Measurements from ENCODE around the gene TUT4.
"Not testable (repeated sequence)": the region's sequence is repeated elsewhere in the genome, so short reads cannot be mapped to it uniquely, and the experiment has no call there.

TUT4 gene

DNA sequence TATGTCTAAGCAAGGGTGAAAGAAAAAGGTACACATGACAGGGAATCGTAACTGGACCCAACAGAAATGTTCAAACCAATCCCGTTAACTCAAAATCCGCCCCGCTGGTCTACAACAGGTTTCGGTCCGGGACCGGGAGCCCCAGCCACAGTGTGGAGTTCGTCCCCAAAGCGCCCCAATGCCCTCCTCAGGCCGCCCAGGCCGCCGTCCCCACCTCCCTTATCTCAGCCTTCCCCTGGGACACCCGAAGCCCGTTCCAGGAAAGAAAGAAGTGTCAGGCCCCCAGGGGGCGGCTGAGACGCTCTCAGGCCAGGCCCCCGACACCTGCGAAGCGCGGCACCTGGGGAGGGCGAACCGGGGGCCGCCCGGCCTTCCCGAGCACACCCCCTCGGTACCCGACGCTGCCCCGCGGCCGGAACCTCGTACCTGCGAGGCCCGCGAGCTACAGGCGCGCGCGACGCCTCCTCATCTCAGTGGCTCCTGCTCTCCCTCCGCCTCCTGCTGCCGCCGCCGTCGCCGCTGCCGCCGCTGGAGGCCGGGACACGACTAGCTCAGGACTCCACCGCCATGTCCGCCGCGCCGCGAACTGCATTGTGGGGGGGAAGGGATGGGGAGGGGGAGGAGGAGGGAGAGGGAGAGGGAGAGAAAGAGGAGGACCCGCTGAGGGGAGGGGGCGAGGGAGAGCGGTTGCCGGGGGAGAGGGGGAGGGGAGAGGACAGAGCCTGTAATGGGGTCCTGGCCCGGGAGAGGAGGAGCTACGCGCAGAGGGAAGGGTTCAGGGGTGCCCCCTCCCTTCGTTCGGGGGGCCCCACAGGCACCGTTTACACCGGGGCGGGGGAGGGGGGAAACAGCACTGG lies at the start of gene TUT4:
Gene TUT4 (minus strand): TSS at position 588 of the 857 bp plus-strand sequence. CDS start 26,812 bp downstream, outside the sequence.
- peak; percentile 81 for DNase-seq

DNA sequence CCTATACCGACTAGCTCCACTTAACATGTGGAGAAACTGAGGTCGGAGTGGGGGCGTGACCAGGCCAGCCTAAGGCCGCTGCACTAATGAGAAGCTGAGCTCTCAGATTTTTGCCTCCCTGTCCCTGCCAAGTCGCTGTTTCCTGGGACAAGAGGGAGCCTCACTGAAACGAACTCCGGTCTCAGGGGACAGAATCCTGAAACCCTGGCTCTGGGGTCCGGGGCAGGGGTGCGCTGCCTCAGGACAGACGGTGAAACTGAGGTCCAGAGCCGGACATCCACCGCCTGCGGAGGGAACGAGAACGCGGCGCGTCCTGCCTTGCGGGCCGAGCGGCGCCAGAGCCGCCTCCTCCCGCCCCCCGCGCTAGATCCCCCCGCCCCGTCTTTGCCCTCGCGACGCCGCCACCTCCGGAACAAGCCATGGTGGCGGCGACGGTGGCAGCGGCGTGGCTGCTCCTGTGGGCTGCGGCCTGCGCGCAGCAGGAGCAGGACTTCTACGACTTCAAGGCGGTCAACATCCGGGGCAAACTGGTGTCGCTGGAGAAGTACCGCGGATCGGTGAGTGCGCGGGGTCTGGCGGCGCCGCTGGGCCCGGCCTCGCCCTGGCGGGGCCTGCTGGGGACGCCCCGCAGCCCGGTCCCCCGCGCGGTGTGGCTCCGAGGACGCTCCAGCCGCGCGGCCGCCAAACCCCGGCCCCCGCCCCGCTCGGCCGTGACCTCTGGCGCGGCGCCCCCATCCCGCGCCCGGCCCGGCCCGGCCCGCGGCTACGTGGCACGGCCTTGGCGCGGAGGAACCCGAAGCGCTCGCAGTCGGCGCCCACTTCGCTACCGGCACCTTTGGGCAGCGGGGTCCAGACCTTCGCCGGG lies 49.3 kb upstream of the TUT4 start, which contains the start of gene GPX7:
Gene GPX7 (plus strand): TSS at position 381 of the 865 bp plus-strand sequence. CDS start 39 bp downstream, at position 420.
- DNase-seq, result peak; percentile 69

DNA sequence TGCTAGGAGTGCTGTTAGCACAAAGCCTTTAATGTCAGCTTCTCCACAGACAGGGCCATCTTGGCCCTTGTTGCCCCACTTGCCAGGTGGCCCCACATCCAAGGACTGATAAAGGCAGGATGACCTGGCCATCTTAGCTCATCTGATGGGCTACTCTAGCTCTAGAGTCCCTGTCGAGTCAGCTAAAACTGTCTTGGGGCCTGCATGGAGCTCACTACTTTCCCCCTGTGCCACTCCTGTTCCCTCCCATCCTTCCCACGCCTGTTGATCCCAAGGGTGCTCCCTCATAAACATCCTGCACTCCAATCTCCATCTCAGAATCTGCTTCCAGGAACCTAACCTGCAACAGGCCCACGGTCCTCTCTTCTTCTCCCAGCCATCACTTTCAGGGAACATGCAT lies 48.6 kb upstream of the TUT4 start:
- no peak for DNase-seq

- no peak for DNase-seq
Measured at GRCh38 chr1:52600533-52601179, 47.8 kb upstream of the TUT4 start.

DNA sequence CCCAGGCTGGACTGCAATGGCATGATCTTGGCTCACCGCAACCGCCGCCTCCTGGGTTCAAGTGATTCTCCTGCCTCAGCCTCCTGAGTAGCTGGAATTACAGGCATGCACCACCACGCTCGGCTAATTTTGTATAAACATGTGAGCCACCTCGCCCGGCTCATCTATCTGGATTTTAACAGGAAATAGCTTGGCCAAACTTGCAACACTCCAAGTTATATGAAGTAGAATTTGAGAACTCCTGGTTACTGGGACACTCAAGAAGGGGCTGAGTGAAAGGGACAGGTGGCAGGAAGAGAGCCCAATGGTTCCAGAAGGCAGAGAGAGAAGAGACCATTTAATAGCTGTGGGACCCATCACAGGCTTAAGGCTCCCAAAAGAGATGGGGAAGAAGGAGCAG lies 46.3 kb upstream of the TUT4 start:
- DNase-seq, result no peak

GRCh38 chr1:52598729-52599128 lies 45.8 kb upstream of the TUT4 start:
- no peak for DNase-seq

GRCh38 chr1:52597912-52598311 lies 45.0 kb upstream of the TUT4 start:
- DNase-seq, result no peak

DNA sequence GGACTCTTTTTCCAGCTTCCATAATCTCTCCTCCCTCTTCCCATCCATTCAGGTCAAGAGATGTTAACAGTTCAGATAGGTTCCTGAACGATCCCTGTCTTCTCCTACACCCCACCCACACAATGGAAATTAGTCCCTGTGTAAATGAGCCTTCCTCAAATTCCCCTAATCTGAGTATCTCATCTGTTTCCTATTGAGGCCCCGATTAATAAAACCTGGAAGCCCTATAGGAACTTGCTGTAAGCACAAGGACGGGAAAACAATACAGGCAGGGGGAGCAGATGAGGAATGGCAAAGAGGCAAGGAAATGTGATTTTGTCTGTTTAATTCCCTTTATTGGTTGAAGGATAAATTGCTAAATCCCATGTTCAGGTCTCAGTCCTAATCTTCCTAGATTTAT lies 42.2 kb upstream of the TUT4 start:
- DNase-seq, result no peak

DNA sequence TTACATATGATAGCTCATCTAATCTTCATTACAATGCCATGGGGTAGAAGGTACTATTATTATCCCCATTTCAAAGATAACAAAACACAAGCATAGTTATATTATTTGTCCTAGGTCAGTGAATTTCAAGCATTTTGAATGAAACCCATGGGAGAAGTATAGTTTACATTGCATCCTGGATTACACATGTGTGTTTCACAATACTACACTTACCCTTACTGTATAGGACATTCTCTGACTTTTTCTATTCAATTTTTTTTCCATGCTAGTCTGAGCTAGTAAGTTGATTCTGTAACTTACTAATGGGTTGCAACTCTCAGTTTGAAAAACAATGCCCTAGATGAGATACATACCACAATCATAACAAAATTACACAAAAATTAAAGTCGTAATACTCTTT lies 40.6 kb upstream of the TUT4 start:
- DNase-seq, result no peak

DNA sequence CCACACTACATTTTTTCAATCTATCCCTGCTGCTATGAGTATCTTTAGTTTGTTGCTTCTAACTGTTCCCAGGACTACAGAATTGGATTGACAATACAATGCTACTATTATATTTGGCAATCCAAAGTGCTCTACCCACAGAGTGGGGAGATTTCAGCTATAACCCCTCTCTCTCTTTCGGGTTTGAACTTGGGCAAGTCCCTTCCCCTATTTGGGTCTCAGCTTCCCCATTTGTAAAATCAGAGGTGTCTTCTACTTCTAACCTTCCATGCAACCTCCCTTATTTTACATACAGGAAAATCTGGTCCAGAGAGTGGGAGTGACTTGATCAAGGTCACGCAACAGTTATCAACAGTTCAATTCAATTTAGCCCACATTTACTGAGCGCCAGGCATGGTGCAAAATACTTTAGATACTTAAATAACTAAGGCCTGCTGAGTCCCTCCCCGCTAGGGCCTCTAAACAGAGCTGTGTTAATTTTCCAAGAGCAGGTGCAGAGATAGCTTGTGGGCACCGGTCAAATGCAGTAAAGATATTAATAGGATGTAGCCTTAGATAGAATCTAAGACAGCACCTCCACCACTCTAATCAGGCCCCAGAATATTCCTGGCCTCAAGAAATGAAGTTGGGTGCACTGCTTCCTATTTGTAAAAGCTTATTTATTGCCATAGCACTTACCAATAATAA lies 39.9 kb upstream of the TUT4 start:
- DNase-seq, result no peak

- DNase-seq, result no peak
Measured at GRCh38 chr1:52590266-52590665, 37.4 kb upstream of the TUT4 start.

DNA sequence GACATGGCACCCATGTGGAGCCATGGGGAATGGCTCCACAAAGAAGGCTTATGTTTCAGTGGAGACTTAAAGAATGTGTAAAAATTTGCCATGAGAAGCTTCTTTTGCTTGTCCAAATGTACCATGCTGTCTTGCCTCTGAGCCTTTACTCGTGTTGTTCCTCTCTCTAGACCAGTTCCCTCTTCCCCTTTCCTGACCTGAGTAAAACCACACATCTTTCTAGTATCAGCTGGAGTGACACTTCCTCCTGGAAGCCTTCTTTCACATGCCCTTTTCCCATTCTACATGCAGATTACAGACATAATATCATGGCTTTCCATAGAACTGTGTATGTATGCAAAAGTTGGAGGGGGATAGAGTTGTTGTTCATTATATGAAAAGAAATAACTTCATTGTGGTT lies 35.6 kb upstream of the TUT4 start:
- DNase-seq, result no peak

DNA sequence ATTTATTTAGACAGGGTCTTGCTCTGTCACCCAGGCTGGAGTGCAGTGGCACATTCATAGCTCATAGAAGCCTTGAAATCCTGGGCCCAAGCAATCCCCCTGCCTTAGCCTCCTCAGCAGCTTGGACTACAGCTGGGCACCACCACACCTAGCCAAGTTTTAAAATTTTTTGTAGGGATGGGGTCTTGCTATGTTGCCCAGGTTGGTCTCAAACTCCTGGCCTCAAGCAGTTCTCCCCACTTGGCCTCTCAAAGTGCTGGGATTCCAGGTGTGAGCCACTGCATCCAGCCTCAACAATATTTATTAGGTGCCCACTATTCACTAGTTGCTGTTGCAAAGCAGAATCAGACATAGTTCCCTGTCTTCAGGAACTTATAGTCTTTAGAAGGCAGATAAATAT lies 35.1 kb upstream of the TUT4 start:
- DNase-seq, result no peak

- no peak for DNase-seq
Measured at GRCh38 chr1:52585474-52585873, 32.6 kb upstream of the TUT4 start.

DNA sequence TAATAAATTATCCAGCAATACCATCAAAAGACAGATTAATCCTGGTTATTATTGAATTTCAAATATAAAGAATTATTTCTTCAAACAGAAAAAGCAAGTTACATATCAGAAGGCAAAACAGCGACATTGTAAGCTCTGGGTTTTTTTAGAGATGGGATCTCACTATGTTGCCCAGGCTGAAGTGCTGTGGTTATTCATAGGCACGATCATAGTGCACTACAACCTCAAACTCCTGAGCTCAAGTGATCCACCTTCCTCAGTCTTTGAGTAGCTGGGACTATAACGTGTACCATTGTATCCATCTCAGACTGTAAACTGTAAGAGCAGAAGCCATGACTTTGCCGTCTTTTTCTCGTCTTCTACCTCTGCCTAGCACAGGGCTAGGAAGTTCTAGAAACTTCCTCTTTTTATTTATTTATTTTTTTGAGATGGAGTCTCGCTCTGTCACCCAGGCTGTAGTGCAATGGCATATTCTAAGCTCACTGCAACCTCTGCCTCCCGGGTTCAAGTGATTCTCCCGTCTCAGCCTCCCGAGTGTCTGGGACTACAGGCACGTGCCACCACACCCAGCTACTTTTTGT lies 29.3 kb upstream of the TUT4 start:
- DNase-seq, result no peak

DNA sequence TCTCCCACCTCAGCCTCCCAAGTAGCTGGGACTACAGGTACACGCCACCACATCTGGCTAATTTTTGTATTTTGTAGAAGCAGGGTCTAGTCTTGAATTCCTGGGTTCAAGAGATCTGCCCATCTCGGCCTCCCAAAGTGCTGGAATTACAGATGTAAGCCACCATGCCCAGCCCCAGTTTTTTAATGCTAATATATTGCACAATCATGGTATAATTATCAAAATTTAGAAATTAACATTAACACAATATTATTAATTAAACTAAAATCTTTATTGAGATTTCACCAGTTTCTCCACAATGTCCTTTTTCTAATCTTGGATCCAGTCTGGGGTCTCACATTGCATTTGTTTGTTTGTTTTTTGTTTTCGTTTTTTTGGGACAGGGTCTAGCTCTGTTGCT lies 27.4 kb upstream of the TUT4 start:
- no peak for DNase-seq

- DNase-seq, result no peak
Measured at GRCh38 chr1:52579415-52579814, 26.5 kb upstream of the TUT4 start.

DNA sequence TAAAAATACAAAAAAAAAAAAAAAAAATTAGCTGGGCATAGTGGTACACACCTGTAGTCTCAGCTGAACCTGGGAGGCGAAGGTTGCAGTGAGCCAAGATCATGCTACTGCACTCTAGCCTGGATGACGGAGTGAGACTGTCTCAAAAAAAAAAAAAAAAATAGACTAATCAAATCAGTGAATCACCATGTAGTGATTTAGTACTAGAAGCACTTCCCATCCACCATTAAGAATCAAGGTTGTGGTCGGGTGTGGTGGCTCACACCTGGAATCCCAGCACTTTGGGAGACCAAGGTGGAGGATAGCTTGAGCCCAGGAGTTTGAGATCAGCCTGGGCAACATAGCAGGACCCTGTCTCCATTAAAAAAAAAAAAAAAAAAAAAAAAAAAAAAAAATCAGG lies 25.2 kb upstream of the TUT4 start:
- not testable (repeated sequence) for DNase-seq

- DNase-seq, result no peak
Measured at GRCh38 chr1:52576074-52576473, 23.2 kb upstream of the TUT4 start.

DNA sequence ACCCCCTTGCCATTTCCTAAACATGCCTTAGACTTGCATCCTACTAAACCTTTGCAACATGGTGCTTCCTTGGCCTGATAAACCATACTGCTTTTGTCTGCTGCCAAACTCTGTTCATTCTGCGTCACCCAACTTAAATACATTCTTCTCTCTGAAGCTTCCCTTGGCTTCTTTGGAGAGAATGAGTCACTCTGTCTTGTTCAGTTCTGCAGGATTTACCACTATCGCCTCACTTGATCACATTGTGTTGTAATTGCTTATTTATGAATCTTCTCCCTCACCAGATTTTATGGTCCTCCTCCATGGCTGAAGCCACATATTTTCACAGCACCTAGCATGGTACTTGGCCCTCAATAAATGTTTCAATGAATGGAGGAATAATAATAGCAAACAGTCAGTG lies 21.7 kb upstream of the TUT4 start:
- DNase-seq, result no peak

DNA sequence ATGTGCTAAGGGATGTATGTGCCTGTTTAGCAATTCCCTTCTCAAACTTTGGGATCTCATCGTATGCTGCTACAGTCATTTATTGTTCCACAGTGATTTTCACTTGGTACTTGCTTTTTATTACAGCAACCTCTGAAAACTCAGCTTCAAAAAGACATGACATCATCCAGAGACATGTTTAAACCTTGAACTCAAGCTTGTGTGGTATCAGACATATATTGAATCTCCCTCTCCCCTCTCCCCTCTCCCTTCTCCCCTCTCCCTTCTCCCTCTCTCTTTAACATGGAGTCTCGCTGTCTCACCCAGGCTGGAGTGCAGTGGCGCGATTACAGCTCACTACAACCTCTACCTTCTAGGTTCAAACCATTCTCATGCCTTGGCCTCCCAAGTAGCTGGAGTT lies 19.5 kb upstream of the TUT4 start:
- no peak for DNase-seq

GRCh38 chr1:52571783-52572182 lies 18.9 kb upstream of the TUT4 start:
- no peak for DNase-seq
